HG02571 (cell line): ENCODE results near the gene HNRNPUL2.
A peak's percentile ranks its signal among the peaks of the same experiment; 100 is the strongest.
"Not testable (repeated sequence)": the region's sequence is repeated elsewhere in the genome, so short reads cannot be mapped to it uniquely, and the experiment has no call there.

ENCODE experiments used
- ATAC-seq: cut with Tn5 transposase; IDR thresholded peaks from one replicate; pipeline ENCODE4 v1.9.1; 2021; ENCODE audit warnings: mild to moderate bottlenecking, moderate library complexity; ENCODE audit not compliant: unreplicated experiment

Gene HNRNPUL2

DNA sequence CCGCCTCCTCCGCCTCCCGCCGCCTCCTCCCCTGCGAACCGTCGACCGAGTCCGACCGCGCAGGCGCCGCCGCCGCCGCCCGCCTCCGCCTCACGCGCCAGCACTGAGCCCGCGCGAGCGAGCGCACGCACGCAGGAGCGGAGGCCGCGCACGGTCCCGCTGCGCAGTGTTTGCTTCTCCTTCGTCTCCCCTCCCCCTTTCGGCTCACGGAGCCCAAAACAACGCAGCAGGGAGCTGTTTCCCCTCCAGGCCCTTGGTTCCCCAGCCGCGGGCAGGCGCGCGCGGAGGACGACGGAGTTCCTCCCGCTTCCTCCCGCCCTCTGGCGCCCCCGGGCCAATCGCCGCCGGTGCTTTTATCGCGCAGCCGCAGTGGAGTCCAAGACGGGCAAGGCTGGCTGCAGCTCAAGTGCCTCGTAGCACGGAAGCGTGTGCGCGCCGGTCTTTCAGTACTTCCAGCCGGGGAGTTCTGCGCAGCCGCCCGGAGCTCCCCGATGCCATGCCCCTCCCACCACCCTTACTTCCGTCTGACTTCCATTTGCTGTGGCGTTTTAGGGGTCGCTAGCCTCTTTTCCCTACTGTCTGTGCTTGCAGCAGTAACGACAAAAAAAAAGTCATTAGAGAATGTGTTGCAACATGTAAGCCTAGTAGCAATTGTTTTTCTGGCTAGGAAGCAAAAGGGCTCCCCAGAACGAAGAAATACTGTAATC is at the start of gene HNRNPUL2:
TSS of gene HNRNPUL2 (minus strand) at position 293 of the 707 bp plus-strand sequence. CDS start 301 bp downstream, outside the sequence.
- peak; percentile 81 for ATAC-seq

DNA sequence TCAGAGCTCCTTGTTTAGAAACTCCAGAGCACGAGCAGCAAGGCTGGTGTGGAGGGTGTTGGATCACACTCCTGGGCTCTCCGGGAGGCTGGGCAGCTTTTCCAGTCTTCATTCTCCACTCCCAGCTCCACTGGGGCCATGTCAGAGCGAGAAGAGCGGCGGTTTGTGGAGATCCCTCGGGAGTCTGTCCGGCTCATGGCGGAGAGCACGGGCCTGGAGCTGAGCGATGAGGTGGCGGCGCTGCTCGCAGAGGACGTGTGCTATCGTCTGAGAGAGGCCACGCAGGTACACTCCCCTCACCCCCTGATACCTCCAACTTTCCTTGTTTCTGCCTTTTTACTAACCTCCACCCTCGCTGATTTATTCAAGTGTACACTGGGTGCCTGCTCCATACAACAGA is 48.4 kb upstream of the HNRNPUL2 start:
- no peak for ATAC-seq

DNA sequence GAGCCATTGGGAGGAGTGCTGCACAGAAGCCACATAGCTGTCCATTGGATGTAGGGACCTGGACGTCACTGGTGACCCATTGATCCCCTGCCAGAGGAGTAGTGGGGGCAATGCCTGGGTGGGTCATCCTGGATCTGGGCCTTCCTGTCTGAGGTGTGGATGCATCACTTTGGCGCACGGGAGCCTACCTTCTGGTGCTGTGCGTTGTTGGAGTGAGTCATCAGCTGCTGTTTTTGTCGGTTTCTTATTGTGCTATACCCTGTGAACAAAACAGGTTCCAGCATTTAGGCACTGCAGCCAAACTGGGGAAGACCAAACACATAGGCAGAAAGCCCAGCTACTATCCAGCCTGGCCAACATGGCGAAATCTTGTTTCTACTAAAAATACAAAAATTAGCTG is 47.1 kb upstream of the HNRNPUL2 start:
- no peak for ATAC-seq

DNA sequence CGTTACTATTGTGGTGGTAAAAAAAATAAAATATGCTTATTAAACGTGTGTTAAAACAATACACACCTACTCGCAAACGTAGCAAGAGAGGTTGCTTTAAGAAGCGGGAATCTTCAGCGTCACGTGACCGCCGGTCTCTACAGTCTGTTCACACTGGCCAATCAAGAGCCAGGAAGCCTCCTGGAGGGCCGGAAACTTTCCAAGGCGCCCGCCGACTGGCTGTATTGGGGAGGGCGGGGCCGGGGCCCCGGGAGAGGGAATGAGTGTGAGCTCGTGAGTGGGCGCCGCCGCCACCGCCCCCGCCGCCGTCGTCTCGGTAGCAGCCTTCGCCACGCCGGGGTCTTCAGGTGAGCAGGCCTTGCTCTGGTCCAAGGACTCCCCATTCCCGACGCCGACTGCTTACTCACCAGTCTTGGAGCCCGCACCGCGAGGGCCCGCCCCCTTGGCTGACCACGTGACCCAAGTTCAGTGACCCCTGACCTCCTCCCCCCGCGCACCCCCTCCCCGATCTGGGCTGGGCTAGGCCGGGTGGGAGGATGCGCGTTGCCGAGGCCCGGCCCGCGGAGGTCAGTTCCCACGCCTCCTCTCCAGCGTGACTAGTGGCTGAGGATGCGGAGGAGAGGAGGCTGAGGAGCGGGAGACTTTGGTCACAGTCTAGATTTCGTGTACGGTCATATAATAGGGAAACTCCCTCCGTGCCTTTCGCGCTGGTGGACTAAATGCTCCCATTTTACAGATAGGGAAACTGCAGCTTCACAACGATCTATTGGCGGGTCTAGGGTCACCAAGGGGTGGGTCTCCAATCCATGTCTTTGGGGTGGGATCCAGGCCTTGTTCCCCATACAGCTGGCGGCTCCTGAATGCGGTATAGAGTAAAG is 44.1 kb upstream of the HNRNPUL2 start, which contains the start of gene TAF6L:
TSS of gene TAF6L (plus strand) at position 253 of the 878 bp plus-strand sequence. CDS start 4,388 bp downstream, outside the sequence.
- ATAC-seq = peak; percentile 85

DNA sequence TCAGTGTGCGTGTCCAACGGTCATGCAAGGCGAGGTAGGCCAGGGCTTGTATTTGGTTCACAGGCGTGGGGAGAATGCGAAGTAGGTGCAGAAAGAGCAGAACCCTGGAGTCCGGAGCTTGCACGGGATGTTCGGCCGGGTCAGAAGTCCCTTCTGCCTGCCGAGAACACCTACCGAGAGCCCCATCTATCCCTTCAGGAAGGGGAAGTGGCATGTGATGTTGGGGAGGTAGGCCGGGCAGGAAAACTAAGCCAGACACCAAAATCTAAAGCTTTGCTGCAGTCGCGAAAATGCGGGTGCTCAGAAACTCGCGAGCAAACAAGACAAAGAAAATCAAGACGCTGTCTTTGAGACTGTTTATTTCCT is 43.5 kb upstream of the HNRNPUL2 start:
- no peak for ATAC-seq

DNA sequence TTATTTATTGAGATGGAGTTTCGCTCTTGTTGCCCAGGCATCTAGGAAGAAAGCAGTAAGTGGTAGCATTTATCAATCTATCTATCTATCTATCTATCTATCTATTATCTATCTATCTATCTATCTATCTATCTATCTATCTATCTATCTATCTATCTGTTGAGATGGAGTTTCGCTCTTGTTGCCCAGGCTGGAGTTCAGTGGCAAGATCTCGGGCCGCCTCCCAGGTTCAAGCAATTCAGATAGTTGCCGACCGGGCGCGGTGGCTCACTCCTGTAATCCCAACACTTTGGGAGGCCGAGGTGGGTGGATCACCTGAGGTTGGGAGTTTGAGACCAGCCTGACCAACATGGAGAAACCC is 33.6 kb upstream of the HNRNPUL2 start:
- not testable (repeated sequence) for ATAC-seq

DNA sequence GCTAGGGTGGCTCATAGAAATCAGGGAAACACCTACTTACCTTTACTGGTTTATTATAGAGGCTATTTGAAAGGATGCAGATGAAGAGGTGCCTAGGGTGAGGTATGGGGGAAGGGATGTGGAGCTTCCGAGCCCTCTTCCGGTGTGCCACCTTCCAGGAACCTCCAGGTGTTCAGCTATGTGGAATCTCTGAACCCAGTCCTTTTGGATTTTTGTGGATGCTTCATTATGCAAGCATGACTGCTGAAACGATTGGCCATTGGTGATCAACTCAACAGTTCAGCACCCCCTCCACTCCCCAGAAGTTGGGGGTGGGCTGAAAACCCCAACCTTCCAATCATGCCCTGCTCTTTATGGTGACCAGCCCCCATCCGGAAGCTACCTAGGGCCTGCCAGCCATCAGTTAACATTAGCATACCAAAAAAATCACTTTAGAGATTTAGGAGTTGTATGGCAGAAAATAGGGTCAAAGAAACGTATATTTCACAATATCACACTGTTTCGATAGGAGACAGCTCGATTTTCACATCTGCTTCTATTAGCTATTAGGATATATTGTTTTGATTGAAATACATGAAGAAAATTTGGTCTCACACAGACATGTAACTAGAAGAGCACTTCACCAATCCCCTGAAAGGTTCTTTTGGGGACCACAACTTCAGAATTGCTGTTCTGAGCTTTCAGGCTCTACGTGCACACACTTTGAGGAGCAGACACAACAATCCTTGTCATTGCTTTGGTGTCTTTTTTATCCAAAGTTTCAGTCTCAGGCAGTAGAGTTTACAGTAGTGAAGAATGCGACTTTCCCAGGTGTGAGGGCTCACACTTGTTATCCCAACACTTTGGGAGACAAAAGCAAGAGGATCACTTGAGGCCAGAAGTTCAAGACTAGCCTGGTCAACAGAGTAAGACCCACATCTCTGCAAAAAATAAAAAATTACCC is 30.9 kb upstream of the HNRNPUL2 start:
- no peak for ATAC-seq

DNA sequence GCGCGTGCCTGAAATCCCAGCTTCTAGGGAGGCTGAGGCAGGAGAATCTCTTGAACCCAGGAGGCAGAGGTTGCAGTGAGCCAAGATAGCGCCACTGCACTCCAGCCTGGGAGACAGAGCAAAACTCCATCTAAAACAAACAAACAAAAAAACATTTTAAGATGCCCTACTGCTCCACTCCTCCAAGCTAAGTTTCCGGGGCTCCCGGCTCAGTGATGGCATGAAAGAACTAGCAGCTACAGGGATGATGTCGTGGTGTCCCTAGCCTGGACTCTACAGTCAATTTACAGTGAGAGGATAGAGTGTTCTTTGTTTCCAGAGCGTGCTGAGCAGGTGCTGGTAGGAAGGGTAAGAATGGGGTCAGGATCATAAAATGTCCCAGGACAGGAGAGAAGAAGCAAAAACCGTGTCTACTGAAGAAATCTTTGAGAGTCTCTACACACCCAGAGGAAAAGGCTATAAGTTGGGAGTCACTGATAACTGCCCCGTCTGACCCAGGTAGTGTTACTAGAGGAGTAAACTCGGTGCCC is 27.9 kb upstream of the HNRNPUL2 start:
- ATAC-seq = no peak

DNA sequence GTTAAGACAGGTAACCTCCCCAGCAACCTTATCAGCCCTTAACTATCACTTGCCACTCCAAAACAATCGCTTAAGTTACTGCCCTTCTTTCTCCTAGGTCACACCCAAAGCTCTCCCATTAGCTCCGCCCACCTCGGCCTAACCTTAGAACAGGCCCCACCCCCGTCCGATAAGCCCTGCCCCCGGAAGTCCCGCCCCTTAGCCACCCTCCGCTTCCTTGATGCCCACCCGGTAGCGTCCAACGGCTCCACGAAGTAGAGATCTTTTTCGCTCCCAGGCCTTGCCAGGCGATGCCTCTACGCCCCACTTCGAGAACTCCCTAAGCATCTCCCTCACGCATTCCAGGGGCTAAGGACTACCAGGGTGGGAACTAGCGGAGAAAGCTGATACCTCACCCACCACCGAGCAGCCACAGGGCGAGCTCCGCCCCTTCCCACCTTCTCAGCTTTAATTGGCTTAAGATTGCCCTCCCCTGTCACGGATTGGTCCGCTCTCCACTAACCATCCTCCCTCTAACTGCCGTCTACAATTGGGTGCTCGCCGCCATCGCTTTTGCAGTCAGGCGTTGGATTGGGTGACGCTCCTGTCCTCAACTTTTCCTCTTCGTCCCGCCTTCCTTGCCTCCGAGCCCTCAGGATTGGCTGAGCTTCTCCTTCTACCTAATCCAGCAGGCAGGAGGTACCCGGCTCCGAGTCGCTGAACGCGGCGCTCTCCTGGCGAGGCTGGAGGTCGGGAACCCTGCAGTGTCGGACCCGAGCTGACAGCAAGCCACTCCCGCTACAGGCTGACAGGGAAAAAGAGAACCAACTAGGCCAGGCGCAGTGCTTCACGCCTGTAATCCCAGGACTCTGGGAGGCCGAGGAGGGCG is 26.7 kb upstream of the HNRNPUL2 start, which contains the start of gene ZBTB3:
TSS of gene ZBTB3 (minus strand) at position 425 of the 868 bp plus-strand sequence. CDS start 496 bp downstream, outside the sequence.
- ATAC-seq = peak; percentile 94

DNA sequence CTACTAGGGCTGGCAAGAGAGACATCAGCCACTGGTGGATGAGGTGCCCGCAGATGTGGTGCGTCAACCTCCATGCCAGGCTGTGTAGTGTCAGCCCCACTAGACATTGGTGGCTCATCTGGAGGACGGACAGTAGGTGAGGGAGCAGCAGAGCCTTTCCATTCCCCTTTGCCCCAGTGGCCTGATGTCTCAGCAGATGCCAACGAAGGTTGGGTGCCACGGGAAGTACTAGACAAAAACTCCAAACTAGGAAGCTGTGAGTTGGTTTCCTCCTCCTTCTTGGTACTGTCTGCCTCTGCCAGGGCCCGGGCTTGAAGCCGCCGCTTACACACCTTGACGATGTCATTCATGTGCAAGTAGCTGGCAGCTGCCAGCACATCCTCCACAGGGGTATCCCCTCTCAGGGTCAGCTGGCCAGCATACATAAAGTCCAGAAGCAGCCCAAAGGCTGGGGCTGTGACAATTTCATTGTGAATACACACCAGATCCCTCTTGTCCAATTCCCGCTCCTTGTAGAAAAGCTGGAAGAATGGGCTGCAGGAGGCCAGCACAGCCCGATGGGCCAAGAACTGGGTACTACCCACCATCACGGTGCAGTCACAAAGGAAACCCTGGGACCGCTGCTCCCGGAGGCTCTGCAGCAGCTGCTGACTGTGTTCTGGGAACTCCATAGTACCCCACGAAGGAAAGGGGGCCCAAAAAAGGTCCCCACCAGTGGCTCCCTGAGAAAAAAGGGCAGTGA is 25.9 kb upstream of the HNRNPUL2 start:
- ATAC-seq = no peak

DNA sequence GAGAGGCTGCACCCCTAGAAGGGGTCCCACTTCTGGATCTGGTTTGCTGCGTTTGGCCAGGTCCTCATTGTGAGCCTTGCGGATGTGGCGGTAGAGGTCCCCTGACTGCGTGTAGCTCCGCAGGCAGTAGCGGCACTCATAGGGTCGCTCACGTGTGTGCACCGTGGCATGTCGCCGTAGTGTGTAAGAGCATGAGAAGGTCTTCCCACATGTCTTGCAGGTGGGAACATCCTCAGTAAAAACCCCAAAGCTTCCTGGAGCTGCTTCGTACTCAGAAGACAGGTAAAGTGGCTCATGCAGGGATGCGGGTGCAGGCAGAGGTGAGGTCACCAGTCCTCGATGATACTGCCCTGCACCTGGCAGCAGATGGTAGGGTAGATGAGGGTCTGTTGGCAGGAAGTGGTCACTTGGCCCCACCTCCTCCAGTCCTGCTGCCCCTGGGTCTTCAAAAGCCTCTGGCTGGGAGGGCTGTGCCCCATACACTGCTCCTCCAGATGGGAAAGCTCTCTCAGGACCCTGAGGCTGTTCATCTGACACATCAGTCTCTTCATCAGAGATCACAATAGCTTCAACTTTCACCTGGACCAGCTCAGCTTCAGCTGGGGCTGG is 25.0 kb upstream of the HNRNPUL2 start:
- no peak for ATAC-seq

DNA sequence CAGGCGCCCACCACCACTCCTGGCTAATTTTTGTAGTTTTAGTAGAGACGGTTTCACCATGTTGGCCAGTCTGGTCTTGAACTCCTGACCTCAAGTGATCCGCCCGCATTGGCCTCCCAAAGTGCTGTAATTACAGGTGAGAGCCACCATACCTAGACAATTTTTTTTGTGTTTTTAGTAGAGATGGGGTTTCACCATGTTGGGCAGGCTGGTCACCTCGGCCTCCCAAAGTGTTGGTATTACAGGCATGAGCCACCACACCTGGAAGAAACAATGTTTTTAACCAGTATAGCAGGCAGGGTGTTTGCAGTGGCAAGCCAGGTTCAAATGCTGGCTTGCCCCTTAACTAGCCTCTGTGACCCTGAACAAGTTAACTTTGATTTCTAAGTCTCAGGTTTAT is 22.7 kb upstream of the HNRNPUL2 start:
- ATAC-seq = not testable (repeated sequence)

DNA sequence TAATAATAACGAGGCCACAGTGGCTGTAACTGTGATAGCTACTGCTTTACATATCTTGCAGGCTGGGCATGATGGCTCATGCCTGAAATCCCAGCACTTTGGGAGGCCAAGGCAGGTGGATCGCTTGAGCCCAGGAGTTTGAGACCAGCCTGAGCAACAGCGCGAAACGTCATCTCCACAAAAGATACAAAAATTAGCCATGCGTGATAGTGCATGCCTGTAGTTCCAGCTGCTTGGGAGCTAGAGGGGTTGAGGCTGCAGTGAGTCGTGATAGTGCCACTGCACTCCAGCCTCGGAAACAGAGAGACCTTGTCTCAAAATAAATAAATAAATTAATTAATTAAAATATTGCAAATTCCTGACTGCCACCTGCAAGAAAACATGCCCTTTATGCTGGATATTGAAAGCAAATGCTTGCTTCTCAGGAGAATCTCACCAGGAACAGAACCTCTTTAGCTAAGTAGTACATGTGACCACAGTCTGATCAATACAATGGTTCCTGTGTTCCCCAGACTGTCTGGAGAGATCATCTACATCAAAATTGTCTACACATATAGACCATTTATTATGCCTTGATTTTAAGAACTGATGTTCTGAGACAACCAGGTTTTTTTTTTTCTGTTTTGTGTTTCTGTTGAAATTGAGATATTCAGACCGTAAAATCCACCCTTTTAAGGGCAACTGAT is 20.4 kb upstream of the HNRNPUL2 start:
- no peak for ATAC-seq

DNA sequence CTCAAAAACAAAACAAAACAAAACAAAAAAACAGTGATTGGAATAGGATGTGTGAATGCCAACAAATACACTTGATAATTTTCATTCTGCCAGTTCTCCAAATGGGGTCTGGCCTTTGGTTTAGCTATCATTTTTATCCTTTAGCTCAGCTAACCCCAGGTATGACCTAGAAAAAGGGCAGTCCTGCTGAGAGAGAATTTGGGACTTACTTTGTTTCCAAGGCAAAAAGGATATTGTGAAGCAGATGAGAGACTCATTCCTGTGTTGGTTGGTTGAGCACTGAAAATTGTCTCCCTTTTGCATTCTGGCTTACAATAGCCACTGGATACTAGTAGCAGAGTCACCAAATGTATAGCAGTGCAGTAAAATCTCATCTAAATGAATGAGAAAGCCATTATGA is 9.9 kb upstream of the HNRNPUL2 start:
- ATAC-seq = no peak

DNA sequence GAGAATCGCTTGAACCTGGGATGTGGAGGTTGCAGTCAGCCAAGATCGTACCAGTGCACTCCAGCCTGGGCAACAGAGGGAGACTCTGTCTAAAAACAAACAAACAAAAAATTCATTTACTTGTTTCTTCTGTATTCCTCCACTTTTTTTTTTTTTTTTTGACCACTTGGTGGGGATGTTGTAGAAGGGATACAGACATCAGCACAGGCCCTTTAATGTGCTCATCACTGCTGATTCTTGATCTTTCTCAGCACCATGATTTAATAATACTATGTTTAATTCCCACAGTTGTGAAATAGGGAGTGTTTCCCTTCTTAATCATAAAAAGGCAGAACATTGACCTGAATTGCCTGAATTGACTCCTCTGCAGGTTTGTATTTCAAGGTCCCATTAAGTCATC is 5.6 kb upstream of the HNRNPUL2 start:
- ATAC-seq = no peak

DNA sequence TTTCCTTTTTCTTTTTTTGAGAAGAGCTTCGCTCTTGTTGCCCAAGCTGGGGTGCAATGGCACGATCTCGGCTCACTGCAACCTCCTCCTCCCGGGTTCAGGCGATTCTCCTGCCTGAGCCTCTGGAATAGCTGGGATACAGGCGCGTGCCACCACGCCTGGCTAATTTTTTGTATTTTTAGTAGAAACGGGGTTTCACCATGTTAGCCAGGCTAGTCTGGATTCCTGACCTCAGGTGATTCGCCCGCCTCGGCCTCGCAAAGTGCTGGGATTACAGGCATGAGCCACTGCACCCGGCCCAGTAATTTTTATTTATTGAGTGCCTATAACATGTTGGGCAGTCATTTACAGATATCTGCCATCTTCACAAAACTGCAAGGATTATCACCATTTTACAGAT is 2.8 kb upstream of the HNRNPUL2 start:
- not testable (repeated sequence) for ATAC-seq

DNA sequence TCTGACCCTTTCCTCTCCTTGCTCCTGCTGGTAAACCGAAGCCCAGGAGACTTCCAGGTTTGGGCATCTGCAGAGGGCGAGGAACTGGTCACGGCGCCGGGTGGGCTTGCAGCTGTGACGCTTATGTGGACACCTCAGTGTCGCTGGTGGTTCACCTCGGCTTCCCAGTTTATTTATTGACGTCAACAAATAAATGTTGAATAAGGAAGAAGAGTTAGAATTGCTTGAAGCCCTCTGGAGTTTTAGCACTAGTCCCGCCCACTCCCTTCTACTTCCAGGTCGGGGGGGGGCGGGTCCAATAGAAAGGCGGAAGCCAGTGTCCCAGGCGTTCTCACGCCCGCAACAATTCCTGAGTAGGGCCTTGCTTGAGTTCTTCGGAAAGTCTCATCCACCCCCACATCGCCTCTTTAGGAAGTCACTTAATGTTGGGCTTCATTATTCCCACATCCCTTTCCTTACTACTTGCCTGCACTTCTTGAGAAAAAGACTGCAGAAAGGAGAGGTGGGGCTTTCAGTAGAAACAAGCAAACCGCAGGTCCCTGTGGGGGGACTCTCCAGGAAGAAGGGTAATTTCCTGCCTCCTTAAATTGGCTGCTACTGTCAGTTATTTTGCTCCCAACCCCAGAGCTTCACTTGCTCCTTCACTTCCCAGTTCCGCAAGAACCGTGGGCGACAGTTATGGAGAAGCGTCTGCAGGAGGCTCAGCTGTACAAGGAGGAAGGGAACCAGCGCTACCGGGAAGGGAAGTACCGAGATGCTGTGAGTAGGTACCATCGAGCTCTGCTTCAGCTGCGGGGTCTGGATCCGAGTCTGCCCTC is 1.1 kb upstream of the HNRNPUL2 start, which contains the start of gene TTC9C:
TSS of gene TTC9C (plus strand) at position 316 of the 818 bp plus-strand sequence. CDS start at position 679, 363 bp downstream.
- ATAC-seq = no peak
